HTR-8/SVneo (cell line): ENCODE results near the gene PRMT7.

Experiments
- DNase-seq: peaks from one replicate; pipeline ENCODE4 v3.0.0; 2011; ENCODE audit warnings: low spot score, mixed read lengths; ENCODE audit not compliant: insufficient read length
- FAIRE-seq: peaks from 2 replicates; lab custom pipeline; 2011; peaks lifted over from hg19 to GRCh38; lab: Jason Lieb, UNC

Gene PRMT7

GRCh38 chr16:68384288-68385161 lies 73.7 kb downstream of the PRMT7 start:
- FAIRE-seq (peak; percentile 57), DNase-seq (no peak)

DNA sequence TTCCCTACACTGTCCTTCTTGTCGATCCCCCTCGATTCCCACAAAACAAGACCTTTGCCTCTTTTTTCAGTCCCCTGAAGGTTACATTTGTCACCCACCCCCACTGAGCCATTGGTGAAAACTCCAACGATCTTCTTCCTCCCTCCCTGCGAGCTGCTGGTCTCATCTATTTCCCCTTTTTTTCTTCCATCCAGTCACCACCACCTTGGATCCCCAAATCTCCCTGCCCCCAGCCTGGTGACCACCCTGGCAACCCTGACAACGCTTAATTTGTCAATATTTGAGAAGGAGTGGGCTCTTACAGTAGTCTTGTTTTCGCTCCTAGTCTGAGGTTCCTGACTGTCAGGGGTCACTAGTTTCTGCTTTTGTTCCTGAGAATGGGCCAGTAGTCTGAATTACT lies 74.6 kb downstream of the PRMT7 start:
- FAIRE-seq (no peak), DNase-seq (no peak)

GRCh38 chr16:68386628-68387027 lies 75.8 kb downstream of the PRMT7 start:
- FAIRE-seq (no peak), DNase-seq (no peak)

DNA sequence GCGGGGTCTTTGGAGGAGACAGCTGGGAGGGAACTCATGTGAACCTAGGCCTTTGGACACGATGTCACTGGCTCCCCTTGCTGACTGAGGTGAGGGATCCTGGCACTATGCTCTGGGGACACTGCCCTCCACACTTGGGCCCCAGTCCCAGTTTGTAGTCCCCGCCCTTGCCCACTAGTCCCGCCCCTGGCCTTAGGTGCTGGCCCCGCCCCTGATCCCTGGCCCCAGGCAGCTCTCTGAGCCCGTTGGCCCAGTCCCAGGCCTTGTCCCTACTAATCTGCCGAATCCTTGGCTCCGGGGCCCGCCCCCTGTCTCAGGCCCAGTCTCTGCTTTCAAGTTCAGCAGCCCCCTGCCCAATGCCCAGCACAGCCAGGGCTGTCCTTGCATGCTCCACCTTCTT lies 76.5 kb downstream of the PRMT7 start:
- FAIRE-seq = no peak
- DNase-seq = no peak

DNA sequence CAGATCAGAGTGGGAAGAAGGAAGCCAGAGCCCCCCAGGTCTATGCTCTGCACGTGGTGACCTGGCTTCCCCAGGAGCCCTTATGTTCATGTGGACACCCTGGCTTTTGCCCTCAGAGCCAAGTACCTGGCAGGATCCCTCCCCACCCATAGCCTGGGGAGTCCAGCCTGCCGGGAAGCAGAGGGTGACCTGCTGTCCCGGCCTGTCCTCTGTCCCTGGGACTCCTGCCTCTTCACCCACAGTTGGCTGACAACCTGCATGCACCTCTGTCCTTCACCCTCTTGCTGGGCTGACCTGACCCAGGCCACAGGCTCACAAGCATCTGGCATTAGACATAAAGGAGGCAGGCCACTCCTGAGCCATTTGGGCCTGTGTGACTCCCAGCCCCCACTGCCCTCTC lies 77.3 kb downstream of the PRMT7 start:
- DNase-seq (no peak), FAIRE-seq (peak; percentile 36)

DNA sequence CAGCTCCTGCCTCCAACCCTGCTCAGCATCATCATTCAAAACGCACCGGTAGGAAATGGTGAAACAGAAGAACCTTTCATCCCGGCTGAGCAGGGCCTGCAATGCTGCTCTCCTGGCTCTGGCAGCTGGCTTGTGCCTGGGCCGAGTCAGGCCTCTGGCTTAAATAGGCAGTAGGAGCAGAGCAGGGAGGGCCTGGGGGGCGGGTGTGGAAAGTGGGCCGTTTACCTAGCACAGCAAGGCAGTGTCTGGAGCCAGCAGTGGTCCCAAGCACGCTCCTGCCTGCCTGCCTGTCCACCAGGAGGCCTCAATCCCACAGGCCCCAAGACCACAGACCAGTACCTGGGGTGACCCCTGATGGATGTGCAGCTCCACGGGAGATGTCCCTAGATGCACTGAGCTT lies 78.2 kb downstream of the PRMT7 start:
- peak; percentile 83 for FAIRE-seq
- no peak for DNase-seq

DNA sequence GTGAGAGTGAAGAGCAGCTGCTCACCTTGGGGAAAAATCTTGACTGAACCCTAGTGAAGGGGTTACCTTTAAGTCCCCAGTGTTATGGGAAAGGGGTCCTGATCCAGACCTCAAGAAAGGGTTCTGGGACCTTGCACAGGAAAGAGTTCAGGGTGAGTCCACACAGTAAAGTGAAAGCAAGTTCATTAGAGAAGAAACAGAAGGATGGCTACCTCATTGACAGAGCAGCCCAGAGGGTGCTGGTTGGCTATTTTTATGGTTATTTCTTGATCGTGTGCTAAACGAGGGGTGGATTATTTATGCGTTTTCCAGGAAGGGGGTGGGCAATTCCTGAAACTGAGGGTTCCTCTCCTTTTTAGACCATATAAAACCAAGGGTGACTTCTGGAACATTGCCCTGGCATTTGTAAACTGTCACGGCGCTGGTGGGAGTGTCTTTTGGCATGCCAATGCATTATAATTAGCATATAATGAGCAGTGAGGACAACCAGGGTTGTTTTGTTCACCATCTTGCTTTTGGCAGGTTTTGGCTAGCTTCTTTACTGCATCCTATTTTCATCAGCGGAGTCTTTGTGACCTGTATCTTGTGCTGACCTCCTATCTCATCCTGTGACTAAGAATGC lies 79.0 kb downstream of the PRMT7 start:
- DNase-seq = no peak
- no peak for FAIRE-seq

DNA sequence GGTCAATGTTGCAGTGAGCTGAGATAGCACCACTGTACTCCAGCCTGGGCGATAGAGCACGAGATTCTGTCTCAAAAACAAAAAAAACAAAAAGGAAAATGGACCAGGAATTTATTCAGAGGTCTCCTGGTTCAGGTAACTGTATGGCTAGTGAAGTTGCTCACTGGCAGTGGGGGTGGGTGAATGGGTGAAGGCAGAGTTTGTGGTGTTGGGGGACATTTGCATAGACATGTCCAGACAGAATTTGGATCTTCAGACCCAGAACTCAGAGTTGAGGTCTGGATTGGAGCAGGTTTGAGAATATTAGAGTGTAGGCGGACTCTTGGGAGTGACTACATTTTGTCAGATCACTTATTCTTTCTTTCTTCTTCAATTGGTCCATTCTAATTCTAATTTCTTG lies 82.5 kb downstream of the PRMT7 start:
- DNase-seq = no peak
- no peak for FAIRE-seq

DNA sequence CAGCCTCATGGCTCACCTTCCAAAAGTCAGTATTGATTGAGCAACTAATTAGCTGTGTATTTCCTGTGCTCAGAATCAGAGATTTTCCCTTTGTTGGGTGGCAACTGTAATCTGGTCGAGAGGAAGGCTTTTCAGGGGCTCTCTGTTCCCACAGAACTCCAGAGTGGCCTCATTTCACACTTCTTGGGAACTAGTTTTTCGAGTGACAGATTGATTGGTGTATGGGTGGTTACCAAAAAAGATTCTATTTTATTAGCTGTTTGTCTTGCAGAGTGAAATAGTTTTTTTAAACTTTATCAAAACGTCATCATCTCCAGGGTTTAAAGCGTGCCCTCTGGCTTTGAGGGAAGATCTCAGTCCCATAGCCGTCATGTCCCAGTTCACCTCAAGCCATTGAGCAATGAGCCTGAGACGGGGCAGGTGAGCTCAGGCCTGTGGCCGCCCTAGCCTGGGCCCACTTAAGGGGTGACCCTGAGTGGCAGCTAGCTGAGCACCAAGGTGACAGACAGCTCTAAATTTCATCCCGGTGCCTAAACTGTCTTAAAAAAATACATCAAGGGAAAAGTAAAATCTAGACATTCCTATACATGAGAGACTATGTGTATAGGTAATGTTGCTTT lies 84.5 kb downstream of the PRMT7 start:
- DNase-seq = no peak

GRCh38 chr16:68395815-68396214 lies 85.0 kb downstream of the PRMT7 start:
- DNase-seq (no peak), FAIRE-seq (no peak)

More for the DNA sequence above, 84.5 kb downstream of the PRMT7 start:
- no peak for FAIRE-seq

- peak; percentile 82 for FAIRE-seq
- DNase-seq = peak; percentile 67
Measured at GRCh38 chr16:68396481-68396880, 85.7 kb downstream of the PRMT7 start.

GRCh38 chr16:68397710-68398201 lies 86.9 kb downstream of the PRMT7 start:
- DNase-seq = no peak
- no peak for FAIRE-seq

DNA sequence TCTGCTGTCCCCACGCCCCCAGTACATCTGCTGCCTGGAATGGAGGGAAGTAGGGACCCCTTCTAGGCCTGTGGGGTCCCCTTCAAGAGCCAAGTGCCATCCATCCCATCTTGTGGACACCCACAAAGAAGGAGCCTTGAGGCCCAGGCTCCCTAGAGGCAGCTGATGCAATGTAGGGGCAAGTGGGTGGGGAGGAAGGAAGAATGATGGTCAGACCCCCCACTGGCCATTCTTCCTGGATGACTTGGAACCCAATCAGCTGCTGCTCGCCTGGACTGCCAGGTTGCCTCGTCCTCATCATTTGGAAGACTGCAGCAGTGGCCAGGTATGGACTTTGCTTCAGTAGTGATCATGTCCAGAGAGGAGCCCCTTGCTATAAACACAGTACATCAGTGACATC lies 88.6 kb downstream of the PRMT7 start:
- FAIRE-seq (peak; percentile 67), DNase-seq (no peak)

GRCh38 chr16:68400083-68400923 lies 89.5 kb downstream of the PRMT7 start:
- FAIRE-seq = peak; percentile 23
- no peak for DNase-seq

GRCh38 chr16:68400924-68401460 lies 90.2 kb downstream of the PRMT7 start:
- no peak for FAIRE-seq

GRCh38 chr16:68401871-68402747 lies 91.3 kb downstream of the PRMT7 start:
- DNase-seq (peak; percentile 48), FAIRE-seq (no peak)

More at GRCh38 chr16:68400924-68401460, 90.2 kb downstream of the PRMT7 start:
- DNase-seq = no peak

DNA sequence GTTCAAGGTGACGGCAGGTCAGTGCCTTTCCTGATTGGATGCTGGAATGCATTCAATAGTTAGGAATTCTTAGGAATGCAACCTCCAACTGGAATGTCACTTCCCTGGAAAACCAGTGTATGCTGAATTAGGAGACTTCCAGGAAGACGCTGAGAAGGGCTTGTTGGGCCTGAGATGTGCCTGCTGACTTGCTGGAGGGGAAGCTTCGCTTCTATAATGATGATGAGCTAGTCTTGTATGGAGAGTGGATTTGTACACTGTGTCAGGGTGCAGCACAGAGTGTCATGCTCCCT lies 91.9 kb downstream of the PRMT7 start:
- FAIRE-seq (no peak), DNase-seq (no peak)

DNA sequence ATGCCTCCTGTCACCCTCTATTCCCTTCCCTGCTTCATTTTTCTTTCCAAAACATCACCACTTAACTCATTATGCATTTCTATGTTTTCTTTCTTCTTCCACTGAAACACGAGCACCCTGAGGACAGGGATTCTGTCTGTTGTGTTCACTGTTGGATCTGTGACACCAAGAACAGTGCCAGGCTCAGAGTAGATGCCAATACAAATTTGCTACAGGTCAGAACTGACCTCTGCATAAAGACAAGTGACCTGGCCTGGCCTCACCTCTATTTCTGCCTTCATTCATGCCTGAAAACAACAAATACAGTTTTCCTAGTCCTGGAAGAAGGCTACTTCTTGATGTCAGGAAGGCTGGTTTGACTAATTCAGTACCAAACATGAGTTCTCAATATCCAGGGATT lies 92.4 kb downstream of the PRMT7 start:
- FAIRE-seq = peak; percentile 81
- no peak for DNase-seq

DNA sequence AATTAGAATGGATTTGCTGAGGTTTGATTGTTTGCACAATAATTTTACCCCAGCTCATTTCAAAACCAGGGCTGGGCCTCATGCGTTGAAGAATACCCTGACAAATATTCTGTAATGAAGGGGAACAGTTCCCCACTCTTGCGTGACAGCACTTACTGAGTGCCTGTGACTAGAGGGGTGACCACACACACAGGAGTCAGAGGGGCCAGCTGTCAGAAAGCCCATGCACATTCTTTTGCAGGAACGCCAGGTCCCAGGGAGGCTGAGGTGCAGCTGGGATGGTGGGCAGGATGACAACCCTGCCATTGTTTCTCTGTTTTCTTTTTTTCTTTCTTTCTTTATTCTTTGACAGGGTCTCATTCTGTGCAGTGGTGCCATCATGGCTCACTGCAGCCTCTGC lies 92.9 kb downstream of the PRMT7 start:
- DNase-seq = no peak
- FAIRE-seq = no peak
